Measurements from ENCODE around the gene IFIT1.

IFIT1 gene

DNA sequence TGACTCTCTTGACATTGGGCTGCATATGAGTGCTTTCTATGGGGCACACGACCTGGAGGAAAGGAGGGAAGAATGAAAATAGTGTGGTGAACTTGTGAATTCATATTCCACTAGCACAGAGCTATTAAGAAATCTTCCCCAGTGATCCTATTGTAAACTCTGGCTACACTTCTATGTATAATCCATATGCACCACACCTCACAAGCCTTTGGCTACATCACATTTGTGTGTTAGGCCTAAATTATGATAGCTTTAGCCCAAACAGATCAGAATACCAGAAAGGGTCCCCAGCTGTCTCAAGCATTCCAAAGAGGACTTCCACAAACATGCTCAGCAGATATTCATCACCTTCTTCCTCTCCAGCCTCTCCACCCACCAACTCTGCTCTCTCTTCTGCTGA, 24.3 kb upstream of the IFIT1 start:
- Histone ChIP-seq H2AFZ (ENCODE audit: low read length) (no peak overlapping the region), H3F3A (ENCODE audit: insufficient read depth, low read length) (no peaks in the 10 kb centered on the region), H3K4me3 (ENCODE audit: low read depth, low read length, poor library complexity, severe bottlenecking) (no peak overlapping the region), H3K27me3 (ENCODE audit: insufficient read depth, low read length) (no peaks in the 10 kb centered on the region), H3K9me3 (ENCODE audit: low read length) (no peaks in the 10 kb centered on the region), H3K4me1 (ENCODE audit: insufficient read depth, low read length, severe bottlenecking) (no peaks in the 10 kb centered on the region), H3K9ac (ENCODE audit: low read length) (no peak overlapping the region), H3K36me3 (ENCODE audit: insufficient read depth, low read length) (no peaks in the 10 kb centered on the region), H3K79me2 (ENCODE audit: insufficient read depth, low read length) (no peaks in the 10 kb centered on the region), H4K20me1 (ENCODE audit: insufficient read depth, low read length) (no peaks in the 10 kb centered on the region), H3K9me2 (ENCODE audit: low read depth, low read length) (no peaks in the 10 kb centered on the region), H3K4me2 (ENCODE audit: low read length) (no peak overlapping the region), H3K27ac (ENCODE audit: low read depth, low read length, poor library complexity, severe bottlenecking) (no peak overlapping the region)
- no peak for TF ChIP-seq EZH2 (IDR thresholded peaks at IDR 0.05; ENCODE audit: borderline replicate concordance, low read length)
- no peak for TF ChIP-seq CTCF (IDR thresholded peaks at IDR 0.05; ENCODE audit: low read length)

GRCh38 chr10:89369156-89370105, 23.0 kb upstream of the IFIT1 start:
- TF ChIP-seq CTCF (IDR thresholded peaks at IDR 0.05; ENCODE audit: low read length) (peak; percentile 46; the same call in 1 of the 2 replicates), EZH2 (IDR thresholded peaks at IDR 0.05; ENCODE audit: borderline replicate concordance, low read length) (no peak)
- H3K9ac ChIP-seq (ENCODE audit: low read length), result no peak overlapping the region
- H3K9me3 ChIP-seq (ENCODE audit: low read length), result no peaks in the 10 kb centered on the region
- no peak overlapping the region for H3K27ac ChIP-seq (ENCODE audit: low read depth, low read length, poor library complexity, severe bottlenecking)
- H4K20me1 ChIP-seq (ENCODE audit: insufficient read depth, low read length), result no peaks in the 10 kb centered on the region
- H3K4me2 ChIP-seq (ENCODE audit: low read length), result no peak overlapping the region
- H3K79me2 ChIP-seq (ENCODE audit: insufficient read depth, low read length), result no peaks in the 10 kb centered on the region
- H3K4me3 ChIP-seq (ENCODE audit: low read depth, low read length, poor library complexity, severe bottlenecking), result no peak overlapping the region
- H3K27me3 ChIP-seq (ENCODE audit: insufficient read depth, low read length), result no peaks in the 10 kb centered on the region
- H3K9me2 ChIP-seq (ENCODE audit: low read depth, low read length), result no peaks in the 10 kb centered on the region
- no peak overlapping the region for H2AFZ ChIP-seq (ENCODE audit: low read length)
- H3F3A ChIP-seq (ENCODE audit: insufficient read depth, low read length), result no peaks in the 10 kb centered on the region
- no peaks in the 10 kb centered on the region for H3K36me3 ChIP-seq (ENCODE audit: insufficient read depth, low read length)
- H3K4me1 ChIP-seq (ENCODE audit: insufficient read depth, low read length, severe bottlenecking), result no peaks in the 10 kb centered on the region

DNA sequence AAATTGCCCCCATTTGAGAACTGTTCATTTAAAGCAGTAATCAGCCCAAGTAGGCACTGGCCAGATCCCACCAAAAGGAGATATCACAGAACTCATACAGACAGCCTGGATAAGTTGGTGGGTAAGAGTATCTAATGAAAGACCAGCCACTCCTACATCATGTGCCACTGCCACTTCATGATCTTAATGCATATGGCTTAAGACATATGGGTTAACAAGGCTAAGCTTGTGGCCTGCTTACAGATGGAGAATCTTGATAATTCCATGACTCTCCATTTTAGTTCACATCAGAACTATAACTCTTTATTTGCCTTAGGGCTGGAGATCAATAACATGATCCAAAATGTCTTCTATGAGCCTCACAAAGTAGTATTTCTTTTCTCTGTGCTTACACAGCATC, 21.3 kb upstream of the IFIT1 start:
- Histone ChIP-seq H3K9me2 (ENCODE audit: low read depth, low read length) (no peaks in the 10 kb centered on the region), H3K27ac (ENCODE audit: low read depth, low read length, poor library complexity, severe bottlenecking) (no peak overlapping the region), H3K36me3 (ENCODE audit: insufficient read depth, low read length) (no peaks in the 10 kb centered on the region), H3K4me1 (ENCODE audit: insufficient read depth, low read length, severe bottlenecking) (no peaks in the 10 kb centered on the region), H3K79me2 (ENCODE audit: insufficient read depth, low read length) (no peaks in the 10 kb centered on the region), H3K9ac (ENCODE audit: low read length) (no peak overlapping the region), H2AFZ (ENCODE audit: low read length) (no peak overlapping the region), H3K4me2 (ENCODE audit: low read length) (no peak overlapping the region), H4K20me1 (ENCODE audit: insufficient read depth, low read length) (no peaks in the 10 kb centered on the region), H3K4me3 (ENCODE audit: low read depth, low read length, poor library complexity, severe bottlenecking) (no peak overlapping the region), H3K9me3 (ENCODE audit: low read length) (no peaks in the 10 kb centered on the region), H3K27me3 (ENCODE audit: insufficient read depth, low read length) (no peaks in the 10 kb centered on the region), H3F3A (ENCODE audit: insufficient read depth, low read length) (no peaks in the 10 kb centered on the region)
- TF ChIP-seq EZH2 (IDR thresholded peaks at IDR 0.05; ENCODE audit: borderline replicate concordance, low read length) (no peak), CTCF (IDR thresholded peaks at IDR 0.05; ENCODE audit: low read length) (no peak)
